ENCODE data around the gene ANO6. TPM values are rescaled to one million over a fixed set of nuclear protein-coding genes. Genes with fewer than 3 reads are reported as not detected.

Gene ANO6
- total and polyA plus RNA-seq, 10 donors: 2.3 to 38.5 (median 31.7) TPM

DNA sequence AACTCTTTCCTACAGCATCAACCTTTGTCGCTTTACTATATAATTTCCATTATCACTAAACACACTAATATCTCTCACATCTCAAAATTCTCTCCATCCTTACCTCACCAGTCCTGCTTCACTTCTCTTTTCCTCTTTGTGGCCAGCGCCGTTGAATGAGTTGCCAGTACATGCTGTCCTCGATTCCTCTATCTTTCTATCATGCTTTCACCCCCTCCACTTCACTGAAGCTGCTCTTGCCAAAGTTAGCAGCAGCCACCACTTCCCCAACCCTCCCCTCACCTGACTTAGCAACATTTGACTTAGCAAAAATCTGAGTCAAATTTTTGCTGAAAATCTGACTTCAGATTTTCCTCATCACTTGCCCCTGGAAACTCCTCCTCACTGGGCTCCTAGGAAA is 210.4 kb downstream of the ANO6 start:
- Histone ChIP-seq H3K9me3 (no peaks in the 10 kb centered on the region), H3K4me1 (no peaks in the 10 kb centered on the region), H3K27me3 (replicated peaks in 1 of 7) (no peaks in the 10 kb centered on the region), H3K4me3 (no peak overlapping the region), H3K36me3 (peaks cover 0 to 100% (median 26%) of the 10 kb centered on the region in 6 donors), H3K27ac (no peak overlapping the region)
- intact Hi-C loops (cut with DNase I; ENCODE audit: low total_unique reads): no loop called here
- 72 to 92% (median 76%) methylated on average over 4 of the region's 4 CpGs for WGBS, 5 donors
- DNase-seq: no peak
- no peak for TF ChIP-seq POLR2A (IDR thresholded peaks at IDR 0.05)
- TF ChIP-seq, protein P1, sequence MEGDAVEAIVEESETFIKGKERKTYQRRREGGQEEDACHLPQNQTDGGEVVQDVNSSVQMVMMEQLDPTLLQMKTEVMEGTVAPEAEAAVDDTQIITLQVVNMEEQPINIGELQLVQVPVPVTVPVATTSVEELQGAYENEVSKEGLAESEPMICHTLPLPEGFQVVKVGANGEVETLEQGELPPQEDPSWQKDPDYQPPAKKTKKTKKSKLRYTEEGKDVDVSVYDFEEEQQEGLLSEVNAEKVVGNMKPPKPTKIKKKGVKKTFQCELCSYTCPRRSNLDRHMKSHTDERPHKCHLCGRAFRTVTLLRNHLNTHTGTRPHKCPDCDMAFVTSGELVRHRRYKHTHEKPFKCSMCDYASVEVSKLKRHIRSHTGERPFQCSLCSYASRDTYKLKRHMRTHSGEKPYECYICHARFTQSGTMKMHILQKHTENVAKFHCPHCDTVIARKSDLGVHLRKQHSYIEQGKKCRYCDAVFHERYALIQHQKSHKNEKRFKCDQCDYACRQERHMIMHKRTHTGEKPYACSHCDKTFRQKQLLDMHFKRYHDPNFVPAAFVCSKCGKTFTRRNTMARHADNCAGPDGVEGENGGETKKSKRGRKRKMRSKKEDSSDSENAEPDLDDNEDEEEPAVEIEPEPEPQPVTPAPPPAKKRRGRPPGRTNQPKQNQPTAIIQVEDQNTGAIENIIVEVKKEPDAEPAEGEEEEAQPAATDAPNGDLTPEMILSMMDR (IDR thresholded peaks at IDR 0.05 in 8 of 11, conservative IDR thresholded peaks at IDR 0.05 in 3 of 11): no peak
- TF ChIP-seq POLR2AphosphoS5 (IDR thresholded peaks at IDR 0.05): no peak

GRCh38 chr12:45427042-45427441 is 211.1 kb downstream of the ANO6 start:
- no peak for DNase-seq
- no peak for TF ChIP-seq POLR2AphosphoS5 (IDR thresholded peaks at IDR 0.05)
- no peak for TF ChIP-seq POLR2A (IDR thresholded peaks at IDR 0.05)
- TF ChIP-seq, protein P1 (IDR thresholded peaks at IDR 0.05 in 8 of 11, conservative IDR thresholded peaks at IDR 0.05 in 3 of 11): no peak
- Histone ChIP-seq H3K9me3 (no peaks in the 10 kb centered on the region), H3K36me3 (peaks cover 0 to 98% (median 24%) of the 10 kb centered on the region in 6 donors), H3K4me3 (no peak overlapping the region), H3K4me1 (no peaks in the 10 kb centered on the region), H3K27ac (no peak overlapping the region), H3K27me3 (replicated peaks in 1 of 7) (no peaks in the 10 kb centered on the region)
- WGBS, 5 donors: 95 to 97% (median 96%) methylated on average over 4 of the region's 4 CpGs
- intact Hi-C loops (cut with DNase I; ENCODE audit: low total_unique reads): no loop called here

GRCh38 chr12:45429831-45430230 is 213.9 kb downstream of the ANO6 start:
- Histone ChIP-seq H3K27me3 (replicated peaks in 1 of 7) (no peaks in the 10 kb centered on the region), H3K36me3 (peaks cover 0 to 88% (median 10%) of the 10 kb centered on the region in 6 donors), H3K27ac (no peak overlapping the region), H3K9me3 (no peaks in the 10 kb centered on the region), H3K4me1 (no peaks in the 10 kb centered on the region), H3K4me3 (no peak overlapping the region)
- DNase-seq: no peak
- TF ChIP-seq POLR2AphosphoS5 (IDR thresholded peaks at IDR 0.05): no peak
- TF ChIP-seq POLR2A (IDR thresholded peaks at IDR 0.05): no peak
- TF ChIP-seq, protein P1 (IDR thresholded peaks at IDR 0.05 in 8 of 11, conservative IDR thresholded peaks at IDR 0.05 in 3 of 11): no peak
- 92 to 98% (median 94%) methylated on average over 1 of the region's 1 CpG for WGBS, 5 donors
- intact Hi-C loops (cut with DNase I; ENCODE audit: low total_unique reads): no loop called here

DNA sequence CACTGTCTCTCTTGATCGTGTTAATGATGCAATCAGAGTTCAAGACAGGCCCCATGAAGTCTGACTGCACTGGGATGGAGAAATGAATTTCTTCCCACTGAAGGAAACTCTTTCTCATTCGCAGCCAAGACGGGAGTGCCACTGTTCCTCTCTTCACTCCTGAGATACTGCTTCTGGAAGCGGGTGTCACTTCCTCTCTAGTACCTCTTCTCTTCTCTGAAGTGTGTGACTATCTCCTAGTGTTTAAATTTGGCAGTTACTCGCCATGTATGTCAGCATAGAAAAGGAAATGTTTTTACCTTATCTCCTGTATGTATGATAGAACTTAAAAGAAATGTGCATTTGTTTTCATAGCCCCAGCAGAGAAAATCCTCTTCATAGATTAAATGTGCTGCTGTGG is 215.2 kb downstream of the ANO6 start:
- no peak for DNase-seq
- peaks cover 0 to 75% (median 9%) of the 10 kb centered on the region in 6 donors for H3K36me3 ChIP-seq
- no peak overlapping the region for H3K27ac ChIP-seq

More for the DNA sequence above, 215.2 kb downstream of the ANO6 start:
- H3K27me3 ChIP-seq (replicated peaks in 1 of 7): no peaks in the 10 kb centered on the region
- H3K4me1 ChIP-seq: peaks cover 0 to 4% (median 0%) of the 10 kb centered on the region in 6 donors
- TF ChIP-seq, protein P1 (IDR thresholded peaks at IDR 0.05 in 8 of 11, conservative IDR thresholded peaks at IDR 0.05 in 3 of 11): no peak
- TF ChIP-seq POLR2A (IDR thresholded peaks at IDR 0.05) (no peak), POLR2AphosphoS5 (IDR thresholded peaks at IDR 0.05) (no peak)
- H3K4me3 ChIP-seq: no peak overlapping the region
- intact Hi-C loops (cut with DNase I; ENCODE audit: low total_unique reads): no loop called here
- no peaks in the 10 kb centered on the region for H3K9me3 ChIP-seq
- 82 to 91% (median 90%) methylated on average over 5 of the region's 5 CpGs for WGBS, 5 donors
